Activated CD4-positive, alpha-beta T cell treated with anti-CD3 and anti-CD28 coated beads, Interleukin-2, Interleukin-6, amounts not matched to agents 100 ng/mL and 50 ng/mL, durations not matched to agents 16 hours and 8 hours (primary cell): ENCODE results near the gene CCDC92.

ENCODE experiments used
- DNase-seq: peaks from one replicate; pipeline ENCODE4 v3.0.0-alpha.2; 2020

CCDC92 gene, protein sequence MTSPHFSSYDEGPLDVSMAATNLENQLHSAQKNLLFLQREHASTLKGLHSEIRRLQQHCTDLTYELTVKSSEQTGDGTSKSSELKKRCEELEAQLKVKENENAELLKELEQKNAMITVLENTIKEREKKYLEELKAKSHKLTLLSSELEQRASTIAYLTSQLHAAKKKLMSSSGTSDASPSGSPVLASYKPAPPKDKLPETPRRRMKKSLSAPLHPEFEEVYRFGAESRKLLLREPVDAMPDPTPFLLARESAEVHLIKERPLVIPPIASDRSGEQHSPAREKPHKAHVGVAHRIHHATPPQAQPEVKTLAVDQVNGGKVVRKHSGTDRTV

DNA sequence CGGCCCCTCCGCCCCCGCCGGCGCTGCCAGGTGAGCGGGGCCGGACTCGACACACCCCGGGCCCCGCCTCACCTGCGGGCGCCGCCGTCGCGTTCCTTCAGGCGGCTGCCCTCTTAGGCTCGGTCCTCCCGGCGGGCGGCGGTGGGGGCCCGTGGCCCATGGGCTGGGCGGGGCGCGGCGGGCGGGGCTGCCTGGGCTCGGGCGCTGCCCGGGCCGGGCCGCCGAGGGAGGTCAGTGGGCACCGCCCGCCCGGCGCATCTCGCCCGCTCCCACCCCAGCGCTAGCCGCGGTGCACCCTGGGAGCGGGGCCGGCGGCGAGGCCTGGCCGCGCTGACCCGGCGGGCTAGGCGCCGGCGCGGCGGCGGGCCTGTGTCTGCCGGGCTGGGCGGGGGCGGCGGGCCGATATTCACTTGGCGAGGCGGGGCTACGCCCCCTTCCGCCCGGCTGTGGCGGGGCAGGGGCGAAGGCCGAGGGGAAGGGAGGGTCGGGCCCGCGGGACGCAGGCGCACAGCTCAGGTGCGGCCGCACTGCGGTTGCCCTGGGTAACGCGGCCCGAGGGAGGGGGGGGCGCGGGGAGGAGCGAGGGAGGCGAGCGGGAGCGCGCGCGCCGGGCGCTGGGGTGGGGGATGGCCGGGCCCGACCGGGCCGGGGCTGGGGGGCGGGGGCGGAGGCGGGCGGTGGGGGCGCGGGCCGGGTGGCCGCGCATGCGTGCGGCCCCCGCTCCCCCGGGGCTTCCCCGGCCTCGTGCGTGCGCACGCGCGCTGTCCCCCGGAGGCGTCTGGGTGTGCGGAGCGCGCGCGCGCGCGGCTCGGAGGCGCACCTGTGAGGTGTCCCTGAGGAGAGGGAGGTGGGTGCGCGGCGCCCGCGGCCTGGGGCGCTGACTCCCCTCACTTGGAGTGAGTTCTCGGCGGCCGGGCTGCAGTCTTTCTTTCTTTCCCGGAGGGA lies at the start of gene CCDC92, which contains the start of gene ZNF664:
Gene CCDC92, minus strand, starts transcription at position 375 of the 945 bp plus-strand sequence. CDS start 28,526 bp downstream, outside the sequence.
Gene ZNF664, plus strand, starts transcription at position 759 of the 945 bp plus-strand sequence. CDS start 38,930 bp downstream, outside the sequence.
- DNase-seq = peak; percentile 96

- DNase-seq = no peak
Observed at GRCh38 chr12:124022161-124022560, 49.5 kb upstream of the CCDC92 start.

GRCh38 chr12:124021007-124021406 lies 48.4 kb upstream of the CCDC92 start:
- no peak for DNase-seq

- no peak for DNase-seq
Observed at GRCh38 chr12:124020514-124020949, 47.9 kb upstream of the CCDC92 start.

- DNase-seq = no peak
Observed at GRCh38 chr12:124019115-124019514, 46.5 kb upstream of the CCDC92 start.

DNA sequence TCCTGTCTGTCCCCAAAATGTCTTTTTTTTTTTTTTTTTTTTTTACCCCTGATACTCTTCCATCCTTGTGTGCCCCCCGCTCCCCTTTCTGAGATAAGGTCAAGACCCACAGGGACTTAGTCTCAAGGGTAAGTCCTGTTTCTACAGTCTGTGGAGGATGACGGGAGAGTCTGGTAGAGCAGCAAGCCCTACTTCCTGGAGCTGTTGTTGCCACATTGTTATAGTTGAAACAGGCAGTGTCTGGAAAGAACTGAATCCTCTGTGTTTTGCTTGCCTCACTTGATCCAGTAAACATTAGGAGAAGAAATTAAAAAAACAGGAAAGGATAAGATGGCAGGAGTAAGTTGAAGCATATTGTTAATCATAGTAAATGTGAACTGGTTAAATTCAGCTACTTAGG lies 45.9 kb upstream of the CCDC92 start:
- no peak for DNase-seq

DNA sequence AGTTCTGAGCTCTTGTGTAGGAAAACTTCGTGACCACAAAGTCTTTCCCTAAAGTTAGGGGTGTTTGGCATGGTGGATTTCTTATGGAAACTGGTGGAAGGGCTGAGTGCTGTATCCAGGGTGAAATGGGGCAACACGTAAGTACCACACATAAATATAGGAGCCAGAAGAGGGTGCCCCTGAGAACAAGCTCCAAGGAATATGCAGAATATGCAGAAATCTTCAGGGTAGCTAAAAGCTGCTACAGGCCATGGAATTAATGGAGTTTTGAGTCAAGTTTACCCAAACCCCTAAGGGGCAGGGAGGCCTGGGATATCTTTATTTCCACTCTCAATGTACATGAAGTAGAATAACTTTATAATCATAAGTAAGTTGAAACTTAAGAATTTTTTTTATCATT lies 44.4 kb upstream of the CCDC92 start:
- no peak for DNase-seq

- DNase-seq = no peak
Observed at GRCh38 chr12:124015494-124016461, 43.1 kb upstream of the CCDC92 start.

DNA sequence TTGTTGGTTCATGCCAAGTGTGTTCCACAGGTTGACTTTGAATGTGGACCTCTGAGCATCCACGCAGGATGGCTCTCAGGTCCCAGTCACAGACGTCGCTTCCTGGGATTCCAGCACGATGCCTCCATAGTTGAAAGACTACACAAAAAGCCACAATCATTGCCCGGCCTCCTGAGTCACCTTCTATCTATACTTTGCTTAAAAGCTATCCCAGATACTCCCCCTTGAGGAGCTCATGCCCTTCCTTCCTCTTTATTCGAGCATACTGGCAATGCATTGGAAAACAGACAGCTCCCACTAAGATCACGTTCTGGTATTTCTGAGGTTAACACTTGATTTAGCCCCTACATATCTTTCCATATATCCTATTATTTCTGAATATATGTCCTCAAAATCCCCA lies 40.4 kb upstream of the CCDC92 start:
- no peak for DNase-seq

DNA sequence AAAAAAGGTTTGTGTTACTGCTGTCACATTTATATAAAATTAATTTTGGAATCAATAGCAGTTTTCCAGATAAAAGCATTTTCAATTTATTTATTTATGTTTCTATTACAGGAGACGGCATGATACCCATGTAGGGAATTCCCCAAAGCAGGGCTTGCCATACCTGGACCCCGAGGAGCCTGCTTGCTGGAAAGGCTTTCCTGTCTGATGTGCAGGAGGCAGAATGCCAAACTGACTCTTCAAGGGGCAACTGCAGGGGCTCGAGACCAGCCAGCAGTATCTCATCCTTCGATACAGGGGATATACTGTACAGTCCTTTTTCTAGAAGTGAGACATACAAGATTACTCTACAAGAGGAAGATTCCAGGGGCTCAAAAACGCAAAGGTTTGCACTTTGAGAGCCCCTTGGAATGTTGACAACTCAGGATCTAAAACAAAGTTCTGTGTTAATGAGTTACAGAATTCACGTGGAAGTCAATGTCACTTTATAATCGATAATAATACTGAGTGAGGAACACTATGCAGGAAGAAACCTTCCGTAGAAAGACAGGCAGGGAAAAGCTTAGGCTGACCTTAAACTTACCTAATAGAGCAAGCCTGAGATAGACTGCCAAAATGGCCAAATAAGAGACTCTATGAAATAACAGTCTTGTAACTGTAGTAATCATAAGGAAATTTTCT lies 38.9 kb upstream of the CCDC92 start:
- no peak for DNase-seq

DNA sequence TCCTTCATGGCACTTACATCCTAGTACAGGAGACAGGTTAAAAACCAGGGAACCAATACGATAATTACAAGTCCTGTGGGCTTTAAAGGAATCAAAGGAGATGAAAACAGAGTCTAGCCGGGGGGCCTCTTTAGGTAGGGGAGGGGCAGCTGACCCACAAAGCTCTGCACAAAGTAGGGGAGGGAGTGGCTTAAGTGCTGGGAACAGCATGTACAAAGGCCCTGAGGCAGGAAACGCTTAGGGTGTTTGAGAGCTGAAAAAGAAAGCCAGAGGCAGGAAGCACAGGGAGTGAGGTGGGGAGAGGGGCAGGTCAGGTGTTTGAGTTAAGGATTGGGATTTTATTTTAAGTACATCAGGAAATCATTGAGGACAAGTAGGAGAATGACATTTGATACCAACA lies 38.1 kb upstream of the CCDC92 start:
- no peak for DNase-seq

DNA sequence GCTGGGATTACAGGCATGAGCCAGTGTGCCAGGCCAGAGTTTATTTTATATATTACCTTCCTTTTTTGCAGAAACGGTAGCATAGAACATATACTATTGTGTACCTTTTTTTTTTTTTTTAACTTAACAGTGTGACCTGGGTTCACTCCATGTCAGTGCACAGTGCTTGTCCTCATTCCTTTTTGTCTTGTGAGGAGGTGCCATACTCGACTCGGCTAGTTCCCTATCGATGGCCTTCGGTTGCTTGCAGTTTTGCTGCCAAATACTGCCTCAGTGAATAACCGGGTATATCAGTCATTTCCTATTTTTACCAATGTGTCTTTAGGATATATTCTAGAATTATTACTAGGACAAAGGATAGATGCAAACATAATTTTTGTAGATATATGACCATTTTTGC lies 37.1 kb upstream of the CCDC92 start:
- DNase-seq = no peak

DNA sequence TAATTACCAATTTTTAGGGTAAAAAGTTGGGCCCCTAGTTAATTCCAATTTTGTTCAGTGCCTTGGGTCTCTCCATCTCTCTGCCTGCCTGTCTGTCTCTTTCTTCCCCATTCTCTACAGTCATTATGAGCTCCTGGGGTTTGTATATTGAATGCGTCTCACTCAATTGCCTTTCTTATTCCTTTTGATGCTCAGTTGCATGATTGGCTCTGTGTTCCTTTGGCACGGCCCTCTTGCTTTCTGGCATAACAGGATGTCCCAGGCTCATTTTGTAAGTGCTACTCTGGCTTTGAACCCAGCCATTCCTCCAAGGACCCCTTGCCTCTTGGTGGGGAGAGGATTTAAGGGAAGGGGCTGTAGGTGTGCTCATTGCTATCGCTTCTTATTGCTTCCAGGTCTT lies 36.0 kb upstream of the CCDC92 start:
- no peak for DNase-seq

- peak; percentile 24 for DNase-seq
Observed at GRCh38 chr12:124007826-124008570, 35.4 kb upstream of the CCDC92 start.

DNA sequence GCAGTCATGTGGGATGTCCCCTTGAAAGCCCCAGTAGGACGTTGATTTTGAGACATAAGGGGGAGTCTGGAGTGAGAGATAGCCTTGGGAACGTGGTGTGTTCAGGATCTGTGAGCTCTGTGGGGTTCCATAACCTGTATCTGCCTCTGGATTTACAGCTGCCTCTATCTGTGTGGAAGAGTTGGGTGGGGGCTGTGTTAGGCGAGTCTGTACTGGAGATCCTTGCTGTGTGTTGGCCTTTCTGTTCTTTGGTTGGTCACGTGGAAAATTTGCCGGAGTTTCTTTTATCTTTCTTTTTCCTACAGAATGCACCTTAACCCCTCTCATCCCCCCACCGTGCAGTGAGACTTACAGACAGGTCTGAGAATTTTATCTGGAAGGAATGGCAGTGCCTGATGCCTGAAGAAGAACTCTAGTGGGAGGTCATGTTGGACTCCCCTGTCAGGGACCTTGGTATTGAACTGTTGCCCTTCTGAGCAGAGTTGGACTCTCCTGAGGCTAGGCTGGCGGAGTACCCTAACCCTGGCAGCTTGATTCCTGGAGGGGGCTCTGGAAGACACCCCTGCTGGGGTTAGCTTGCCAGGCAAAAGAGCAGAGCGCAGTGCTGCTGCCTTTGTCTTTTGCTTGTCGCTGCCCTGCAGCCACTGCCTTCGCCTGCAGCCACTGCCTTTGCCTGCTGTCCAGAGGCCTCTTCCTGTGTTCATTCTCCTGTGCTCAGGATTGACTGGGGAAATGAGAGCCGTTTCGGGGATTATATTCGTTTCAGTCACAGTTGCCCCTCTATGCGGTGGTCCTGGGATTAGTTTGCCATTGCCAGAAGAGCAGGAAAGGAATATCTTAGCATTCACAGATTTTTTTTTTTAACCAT lies 34.4 kb upstream of the CCDC92 start:
- no peak for DNase-seq

- DNase-seq = peak; percentile 14
Observed at GRCh38 chr12:124006085-124006845, 33.6 kb upstream of the CCDC92 start.

- DNase-seq = no peak
Observed at GRCh38 chr12:124004233-124004875, 31.7 kb upstream of the CCDC92 start.

DNA sequence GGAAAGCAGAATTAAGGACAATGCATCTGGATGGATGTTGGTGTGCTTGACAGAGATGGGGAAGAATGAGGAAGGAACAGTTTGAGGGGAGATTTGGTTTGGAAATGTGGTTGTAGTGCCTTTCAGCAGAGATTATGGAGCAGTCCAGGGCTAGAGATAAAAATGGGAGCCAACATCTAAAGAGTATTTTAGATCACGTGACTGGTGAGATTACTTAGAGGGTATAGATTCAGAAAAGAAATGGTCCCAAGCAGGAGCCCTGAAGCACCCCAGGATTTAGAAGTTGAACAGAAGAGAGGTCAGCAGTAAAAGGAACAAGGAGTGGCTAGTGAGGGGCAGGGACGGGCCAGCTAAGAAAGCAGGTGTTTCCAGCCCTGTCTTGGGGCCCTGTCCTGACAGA lies 30.0 kb upstream of the CCDC92 start:
- DNase-seq = no peak
